WI38 (cell line): ENCODE data around the gene EXOC3.
"Not testable (repeated sequence)": the region's sequence is repeated elsewhere in the genome, so short reads cannot be mapped to it uniquely, and the experiment has no call there.

Experiments used
- H3K4me3 ChIP-seq: 2 replicates; pipeline ENCODE4 v1.5.1; 2011; ENCODE audit warnings: low read depth, mild to moderate bottlenecking, control low read depth, low read length
- CTCF ChIP-seq: IDR thresholded peaks from 2 replicates; pipeline ENCODE4 v1.5.1; 2012; ENCODE audit warnings: low read depth, mild to moderate bottlenecking, control low read depth, low read length

EXOC3 gene

GRCh38 chr5:411728-412127, 31.2 kb upstream of the EXOC3 start:
- TF ChIP-seq CTCF = no peak

DNA sequence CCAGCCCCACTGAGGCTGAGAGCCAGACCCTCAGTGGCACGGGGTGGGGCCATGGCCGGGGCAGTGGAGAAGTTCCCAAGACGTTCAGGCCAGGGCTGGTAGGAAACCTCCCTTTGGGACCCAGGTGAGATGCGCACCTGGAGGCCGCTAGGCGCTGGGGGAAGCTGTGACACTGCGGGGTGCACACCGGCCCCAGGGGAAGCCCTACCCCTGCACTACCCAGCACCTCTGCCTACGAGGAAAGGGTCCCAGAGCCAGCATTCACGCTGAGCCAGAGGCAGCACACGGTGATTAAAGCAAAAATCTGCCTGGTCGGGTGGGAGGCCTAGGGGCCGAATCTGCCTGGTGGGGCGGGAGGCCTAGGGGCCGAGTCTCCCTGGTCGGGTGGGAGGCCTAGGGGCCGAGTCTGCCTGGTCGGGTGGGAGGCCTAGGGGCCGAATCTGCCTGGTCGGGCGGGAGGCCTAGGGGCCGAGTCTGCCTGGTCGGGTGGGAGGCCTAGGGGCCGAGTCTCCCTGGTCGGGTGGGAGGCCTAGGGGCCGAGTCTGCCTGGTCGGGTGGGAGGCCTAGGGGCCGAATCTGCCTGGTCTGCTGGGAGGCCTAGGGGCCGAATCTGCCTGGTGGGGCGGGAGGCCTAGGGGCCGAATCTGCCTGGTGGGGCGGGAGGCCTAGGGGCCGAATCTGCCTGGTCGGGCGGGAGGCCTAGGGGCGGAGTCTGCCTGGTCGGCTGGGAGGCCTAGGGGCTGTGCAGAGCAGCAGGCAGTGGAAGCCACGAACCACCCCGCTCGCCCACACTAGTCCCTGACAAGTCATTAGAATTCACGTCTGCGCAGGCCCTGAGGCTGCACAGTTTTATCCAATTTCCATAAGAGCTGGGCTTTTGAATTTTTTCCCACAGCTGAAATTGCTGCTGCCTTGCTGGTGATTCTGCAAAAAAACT, 27.7 kb upstream of the EXOC3 start:
- not testable (repeated sequence) for H3K4me3 ChIP-seq

More at GRCh38 chr5:411728-412127, 31.2 kb upstream of the EXOC3 start:
- H3K4me3 ChIP-seq = no peak overlapping the region

GRCh38 chr5:415928-416635, 26.9 kb upstream of the EXOC3 start:
- H3K4me3 ChIP-seq = no peak overlapping the region
- TF ChIP-seq CTCF = no peak

- H3K4me3 ChIP-seq = no peak overlapping the region
- TF ChIP-seq CTCF = no peak
Measured at GRCh38 chr5:416636-416960, 26.4 kb upstream of the EXOC3 start.

DNA sequence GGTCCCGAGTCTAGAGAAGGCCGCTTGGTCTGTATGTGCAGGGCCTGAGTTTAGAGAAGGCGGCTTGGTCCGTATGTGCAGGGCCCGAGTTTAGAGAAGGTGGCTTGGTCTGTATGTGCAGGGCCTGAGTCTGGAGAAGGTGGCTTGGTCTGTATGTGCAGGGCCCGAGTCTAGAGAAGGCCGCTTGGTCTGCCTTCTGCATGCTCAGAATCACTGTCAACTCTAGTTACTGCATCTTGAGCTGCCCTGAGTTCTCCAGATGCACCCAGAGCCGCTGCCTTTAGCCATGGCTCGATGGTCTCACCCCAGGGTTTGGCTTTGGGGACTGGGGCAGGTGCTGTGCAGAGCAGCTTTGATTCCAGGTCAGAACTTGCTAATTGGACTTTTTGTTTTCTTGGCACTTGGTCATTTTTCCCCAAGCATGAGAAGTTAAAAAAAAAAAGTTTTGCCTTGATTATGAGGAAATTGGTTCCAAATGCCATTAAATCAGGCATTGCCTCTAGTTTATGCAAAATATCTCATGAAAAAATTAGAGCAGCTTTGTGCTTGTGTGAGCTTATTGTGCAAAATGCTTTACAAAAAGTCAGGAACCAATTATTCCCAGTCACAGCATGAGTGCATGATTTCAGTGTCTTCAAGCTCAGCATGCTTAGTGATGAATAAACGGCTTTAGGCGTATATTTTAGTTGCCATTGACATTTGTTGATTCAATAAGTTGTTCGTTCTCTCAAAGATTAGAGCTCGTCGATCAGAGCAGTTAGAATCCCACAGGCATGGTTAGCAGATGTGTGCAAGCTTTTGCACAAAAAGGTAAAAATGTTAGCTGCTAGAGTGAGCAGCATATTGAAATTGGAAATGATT, 25.4 kb upstream of the EXOC3 start:
- TF ChIP-seq CTCF = no peak
- no peak overlapping the region for H3K4me3 ChIP-seq

- H3K4me3 ChIP-seq = no peak overlapping the region
- no peak for TF ChIP-seq CTCF
Measured at GRCh38 chr5:418162-419121, 24.5 kb upstream of the EXOC3 start.
